Measurements from ENCODE around the gene SUPT6H.

DNA sequence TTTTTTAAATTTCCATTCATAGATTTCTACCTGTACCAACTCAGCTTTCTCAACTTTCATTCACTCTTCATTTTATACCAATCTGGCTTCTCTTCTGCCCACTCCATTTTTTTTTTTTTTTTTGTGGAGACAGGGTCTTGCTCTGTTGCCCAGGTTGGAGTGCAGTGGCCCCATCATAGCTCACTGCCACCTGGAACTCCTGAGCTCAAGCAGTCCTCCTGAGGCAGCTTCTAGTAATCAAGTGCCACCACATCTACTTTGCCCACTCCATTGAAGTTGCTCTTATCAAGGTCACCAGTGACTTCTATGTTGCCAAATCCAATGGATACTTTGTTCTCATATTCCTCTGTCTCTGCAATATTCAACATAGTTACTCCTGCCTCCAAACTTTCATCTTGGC, 1.7 kb downstream of the SUPT6H start:
- TF ChIP-seq POLR2A (IDR thresholded peaks at IDR 0.05; ENCODE audit: low read length) (no peak), ZNF302 (CRISPR knock-in tag; IDR thresholded peaks at IDR 0.05) (no peak), PHF8 (IDR thresholded peaks at IDR 0.05; ENCODE audit: borderline replicate concordance, low read depth) (no peak), EP300 (IDR thresholded peaks at IDR 0.05) (no peak), RNF2 (IDR thresholded peaks at IDR 0.05; ENCODE audit: borderline replicate concordance, low read depth) (no peak), MAZ (IDR thresholded peaks at IDR 0.05; ENCODE audit: borderline replicate concordance, low read depth, low read length) (no peak), RAD21 (conservative IDR thresholded peaks at IDR 0.05 in 1 of 2, IDR thresholded peaks at IDR 0.05 in 1 of 2) (no peak), CEBPB (IDR thresholded peaks at IDR 0.05) (no peak)
- TF ChIP-seq, protein P1, sequence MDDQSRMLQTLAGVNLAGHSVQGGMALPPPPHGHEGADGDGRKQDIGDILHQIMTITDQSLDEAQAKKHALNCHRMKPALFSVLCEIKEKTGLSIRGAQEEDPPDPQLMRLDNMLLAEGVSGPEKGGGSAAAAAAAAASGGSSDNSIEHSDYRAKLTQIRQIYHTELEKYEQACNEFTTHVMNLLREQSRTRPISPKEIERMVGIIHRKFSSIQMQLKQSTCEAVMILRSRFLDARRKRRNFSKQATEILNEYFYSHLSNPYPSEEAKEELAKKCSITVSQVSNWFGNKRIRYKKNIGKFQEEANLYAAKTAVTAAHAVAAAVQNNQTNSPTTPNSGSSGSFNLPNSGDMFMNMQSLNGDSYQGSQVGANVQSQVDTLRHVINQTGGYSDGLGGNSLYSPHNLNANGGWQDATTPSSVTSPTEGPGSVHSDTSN (IDR thresholded peaks at IDR 0.05) = no peak
- TF ChIP-seq, protein P2, sequence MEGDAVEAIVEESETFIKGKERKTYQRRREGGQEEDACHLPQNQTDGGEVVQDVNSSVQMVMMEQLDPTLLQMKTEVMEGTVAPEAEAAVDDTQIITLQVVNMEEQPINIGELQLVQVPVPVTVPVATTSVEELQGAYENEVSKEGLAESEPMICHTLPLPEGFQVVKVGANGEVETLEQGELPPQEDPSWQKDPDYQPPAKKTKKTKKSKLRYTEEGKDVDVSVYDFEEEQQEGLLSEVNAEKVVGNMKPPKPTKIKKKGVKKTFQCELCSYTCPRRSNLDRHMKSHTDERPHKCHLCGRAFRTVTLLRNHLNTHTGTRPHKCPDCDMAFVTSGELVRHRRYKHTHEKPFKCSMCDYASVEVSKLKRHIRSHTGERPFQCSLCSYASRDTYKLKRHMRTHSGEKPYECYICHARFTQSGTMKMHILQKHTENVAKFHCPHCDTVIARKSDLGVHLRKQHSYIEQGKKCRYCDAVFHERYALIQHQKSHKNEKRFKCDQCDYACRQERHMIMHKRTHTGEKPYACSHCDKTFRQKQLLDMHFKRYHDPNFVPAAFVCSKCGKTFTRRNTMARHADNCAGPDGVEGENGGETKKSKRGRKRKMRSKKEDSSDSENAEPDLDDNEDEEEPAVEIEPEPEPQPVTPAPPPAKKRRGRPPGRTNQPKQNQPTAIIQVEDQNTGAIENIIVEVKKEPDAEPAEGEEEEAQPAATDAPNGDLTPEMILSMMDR (IDR thresholded peaks at IDR 0.05) = no peak

All from A549 (cell line).